Mesenchymal stem cell (in vitro differentiated cells and primary cell): Measurements from ENCODE around the gene SLC24A3.
A peak's percentile ranks its signal among the peaks of the same experiment; 100 is the strongest.

Experiments used
- DNase-seq: peaks from one replicate; pipeline ENCODE4 v3.0.0-alpha.2; 2013
- H2AFZ ChIP-seq: one replicate; pipeline ENCODE4 v1.6.1; 2013; ENCODE audit warnings: low read depth, mild to moderate bottlenecking, control low read depth, inconsistent platforms, low read length, moderate library complexity
- H2AK5ac ChIP-seq: 2 replicates; pipeline ENCODE4 v1.6.1; 2013; ENCODE audit warnings: low read length, moderate library complexity, mild to moderate bottlenecking, inconsistent platforms; ENCODE audit not compliant: severe bottlenecking
- H2BK120ac ChIP-seq: one replicate; pipeline ENCODE4 v1.6.1; 2013; ENCODE audit warnings: low read depth, mild to moderate bottlenecking, inconsistent platforms, low read length, moderate library complexity
- H2BK12ac ChIP-seq, 2 experiments: one replicate each; pipeline ENCODE4 v1.6.1; 2013; ENCODE audit warnings: inconsistent platforms in 2 of 2, low read length in 2 of 2, mild to moderate bottlenecking in 2 of 2, moderate library complexity in 2 of 2, control low read depth in 1 of 2
- H2BK15ac ChIP-seq: one replicate; pipeline ENCODE4 v1.6.1; 2013; ENCODE audit warnings: mild to moderate bottlenecking, low read depth, inconsistent platforms; ENCODE audit not compliant: poor library complexity, severe bottlenecking
- H2BK5ac ChIP-seq: 2 replicates; pipeline ENCODE4 v1.6.1; 2013; ENCODE audit warnings: low read depth, mild to moderate bottlenecking, low read length, control low read depth, inconsistent platforms; ENCODE audit not compliant: poor library complexity, severe bottlenecking
- H3K14ac ChIP-seq, 2 experiments: one replicate each; pipeline ENCODE4 v1.6.1; 2013; ENCODE audit warnings: inconsistent platforms in 2 of 2, low read length in 2 of 2, control low read depth in 1 of 2, mild to moderate bottlenecking in 1 of 2, moderate library complexity in 1 of 2
- H3K18ac ChIP-seq, 2 experiments: one replicate each; pipeline ENCODE4 v1.6.1; 2013; ENCODE audit warnings: inconsistent platforms in 2 of 2, low read length in 2 of 2, control low read depth in 1 of 2, low read depth in 1 of 2, mild to moderate bottlenecking in 1 of 2
- H3K23ac ChIP-seq, 2 experiments: one replicate each; pipeline ENCODE4 v1.6.1; 2013; ENCODE audit warnings: inconsistent platforms in 2 of 2, low read length in 2 of 2, mild to moderate bottlenecking in 2 of 2, moderate library complexity in 2 of 2, control low read depth in 1 of 2
- H3K27ac ChIP-seq: 2 replicates; pipeline ENCODE4 v1.5.1; 2013; ENCODE audit warnings: mild to moderate bottlenecking, moderate library complexity, low read length, control low read depth, inconsistent platforms; ENCODE audit not compliant: poor library complexity, severe bottlenecking
- H3K27me3 ChIP-seq, 2 experiments: 2 replicates each; pipeline versions ENCODE4 v1.6.1 to v1.7.0; 2013; ENCODE audit warnings: low read length in 2 of 2, mild to moderate bottlenecking in 2 of 2, moderate library complexity in 2 of 2, control low read depth in 1 of 2, inconsistent platforms in 1 of 2; ENCODE audit not compliant: control insufficient read depth in 1 of 2, insufficient read depth in 1 of 2
- H3K36me3 ChIP-seq, 2 experiments: 2 replicates each; pipeline versions ENCODE4 v1.6.1 to v1.7.0; 2013; ENCODE audit warnings: low read length in 2 of 2, control low read depth in 1 of 2, inconsistent platforms in 1 of 2, low read depth in 1 of 2, mild to moderate bottlenecking in 1 of 2; ENCODE audit not compliant: insufficient read depth in 2 of 2, control insufficient read depth in 1 of 2
- H3K4ac ChIP-seq, 2 experiments: one replicate each; pipeline ENCODE4 v1.6.1; 2013; ENCODE audit warnings: inconsistent platforms in 2 of 2, low read length in 2 of 2, mild to moderate bottlenecking in 2 of 2, moderate library complexity in 2 of 2, control low read depth in 1 of 2, low read depth in 1 of 2
- H3K4me1 ChIP-seq: 2 replicates; pipeline ENCODE4 v1.6.1; 2013; ENCODE audit warnings: low read depth, low read length, control low read depth; ENCODE audit not compliant: control insufficient read depth, insufficient read depth
- H3K4me2 ChIP-seq: 2 replicates; pipeline ENCODE4 v1.6.1; 2013; ENCODE audit warnings: low read length, mild to moderate bottlenecking, inconsistent platforms; ENCODE audit not compliant: poor library complexity, severe bottlenecking
- H3K4me3 ChIP-seq, 2 experiments: 2 replicates each; pipeline versions ENCODE4 v1.5.1 to v1.7.0; 2013; ENCODE audit warnings: low read length in 2 of 2, mild to moderate bottlenecking in 2 of 2, control low read depth in 1 of 2, low read depth in 1 of 2; ENCODE audit not compliant: insufficient read depth in 1 of 2
- H3K79me1 ChIP-seq: replicated peaks from 2 replicates; pipeline ENCODE4 v1.6.1; 2013; ENCODE audit warnings: mild to moderate bottlenecking, control low read depth, low read length, inconsistent platforms; ENCODE audit not compliant: poor library complexity, severe bottlenecking
- H3K9ac ChIP-seq: 2 replicates; pipeline ENCODE4 v1.7.0; 2013; ENCODE audit warnings: mild to moderate bottlenecking, low read length, moderate library complexity
- H3K9me3 ChIP-seq: 2 replicates; pipeline ENCODE4 v1.7.0; 2013; ENCODE audit warnings: mild to moderate bottlenecking, low read length; ENCODE audit not compliant: control insufficient read depth
- H4K8ac ChIP-seq: one replicate; pipeline ENCODE4 v1.6.1; 2013; ENCODE audit warnings: inconsistent platforms, mild to moderate bottlenecking, low read length, moderate library complexity
- H4K91ac ChIP-seq: one replicate; pipeline ENCODE4 v1.6.1; 2013; ENCODE audit warnings: mild to moderate bottlenecking, low read length, inconsistent platforms
- WGBS: methylation state at CpG from one replicate; pipeline ENCODE4 v1.1.7; 2013; ENCODE audit warnings: mixed read lengths; 5-methylcytosine and 5-hydroxymethylcytosine counted together

The SLC24A3 gene

GRCh38 chr20:19265646-19266374 is 53.4 kb downstream of the SLC24A3 start:
- Histone ChIP-seq H2BK5ac (no peak overlapping the region), H3K27me3 (no peaks in the 10 kb centered on the region), H3K4me3 (no peak overlapping the region), H3K36me3 (no peaks in the 10 kb centered on the region), H2BK120ac (no peak overlapping the region), H3K9me3 (no peaks in the 10 kb centered on the region), H3K4ac (no peak overlapping the region), H4K8ac (no peak overlapping the region), H3K4me1 (no peaks in the 10 kb centered on the region), H3K9ac (no peak overlapping the region), H3K23ac (no peak overlapping the region), H2BK15ac (no peak overlapping the region), H3K14ac (no peak overlapping the region), H3K27ac (no peak overlapping the region), H4K91ac (no peak overlapping the region), H3K79me1 (no peaks in the 10 kb centered on the region), H3K4me2 (no peak overlapping the region), H2AFZ (no peak overlapping the region), H2AK5ac (no peak overlapping the region), H2BK12ac (no peak overlapping the region), H3K18ac (no peak overlapping the region)
- no peak for DNase-seq
- 58% methylated on average over 2 of the region's 3 CpGs for WGBS

DNA sequence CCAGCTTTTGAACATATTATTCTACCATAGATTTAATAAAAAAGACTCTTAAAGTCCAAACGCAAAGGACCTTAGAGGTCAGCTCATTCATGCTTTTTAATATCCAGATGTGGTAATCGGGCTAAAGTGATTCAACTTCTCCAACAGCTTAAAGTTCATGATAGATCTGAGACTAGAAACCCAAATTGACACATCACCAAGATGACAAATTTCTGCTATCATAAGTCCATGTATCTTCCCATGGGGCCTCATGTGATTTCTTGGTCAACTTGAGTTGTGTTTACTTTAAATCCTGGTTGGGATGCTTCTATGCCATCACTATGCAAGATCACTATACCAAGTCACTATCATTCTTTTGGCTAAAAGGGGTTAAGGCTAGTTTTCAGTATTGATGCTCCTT is 56.0 kb downstream of the SLC24A3 start:
- Histone ChIP-seq H3K4me3 (no peak overlapping the region), H2BK12ac (no peak overlapping the region), H2BK15ac (no peak overlapping the region), H3K36me3 (no peaks in the 10 kb centered on the region), H3K18ac (no peak overlapping the region), H3K14ac (no peak overlapping the region), H3K9me3 (no peaks in the 10 kb centered on the region), H3K27ac (no peak overlapping the region), H2BK5ac (no peak overlapping the region), H4K8ac (no peak overlapping the region), H3K4me2 (no peak overlapping the region), H3K27me3 (peaks cover 0 to 4% of the 10 kb centered on the region in 2 experiments), H3K23ac (no peak overlapping the region), H2BK120ac (no peak overlapping the region), H3K4me1 (no peaks in the 10 kb centered on the region), H3K4ac (no peak overlapping the region), H3K79me1 (no peaks in the 10 kb centered on the region), H4K91ac (no peak overlapping the region), H2AFZ (no peak overlapping the region), H2AK5ac (no peak overlapping the region), H3K9ac (no peak overlapping the region)
- no peak for DNase-seq
- WGBS = 88% methylated on average over 2 of the region's 2 CpGs

- Histone ChIP-seq H3K4me2 (no peak overlapping the region), H3K79me1 (no peaks in the 10 kb centered on the region), H3K4me3 (no peak overlapping the region), H3K27me3 (peaks cover 0 to 16% of the 10 kb centered on the region in 2 experiments), H3K4ac (no peak overlapping the region), H3K9ac (no peak overlapping the region), H3K36me3 (no peaks in the 10 kb centered on the region), H2BK12ac (no peak overlapping the region), H4K91ac (no peak overlapping the region), H2BK5ac (no peak overlapping the region), H3K4me1 (no peaks in the 10 kb centered on the region), H2AFZ (no peak overlapping the region), H2BK15ac (no peak overlapping the region), H2AK5ac (no peak overlapping the region), H2BK120ac (no peak overlapping the region), H3K27ac (no peak overlapping the region), H3K9me3 (no peaks in the 10 kb centered on the region), H4K8ac (no peak overlapping the region), H3K18ac (no peak overlapping the region), H3K23ac (no peak overlapping the region), H3K14ac (no peak overlapping the region)
- 40% methylated on average over 8 of the region's 8 CpGs for WGBS
- DNase-seq = peak; percentile 28
These were observed 57.4 kb downstream of the SLC24A3 start for GRCh38 chr20:19269737-19270340.

DNA sequence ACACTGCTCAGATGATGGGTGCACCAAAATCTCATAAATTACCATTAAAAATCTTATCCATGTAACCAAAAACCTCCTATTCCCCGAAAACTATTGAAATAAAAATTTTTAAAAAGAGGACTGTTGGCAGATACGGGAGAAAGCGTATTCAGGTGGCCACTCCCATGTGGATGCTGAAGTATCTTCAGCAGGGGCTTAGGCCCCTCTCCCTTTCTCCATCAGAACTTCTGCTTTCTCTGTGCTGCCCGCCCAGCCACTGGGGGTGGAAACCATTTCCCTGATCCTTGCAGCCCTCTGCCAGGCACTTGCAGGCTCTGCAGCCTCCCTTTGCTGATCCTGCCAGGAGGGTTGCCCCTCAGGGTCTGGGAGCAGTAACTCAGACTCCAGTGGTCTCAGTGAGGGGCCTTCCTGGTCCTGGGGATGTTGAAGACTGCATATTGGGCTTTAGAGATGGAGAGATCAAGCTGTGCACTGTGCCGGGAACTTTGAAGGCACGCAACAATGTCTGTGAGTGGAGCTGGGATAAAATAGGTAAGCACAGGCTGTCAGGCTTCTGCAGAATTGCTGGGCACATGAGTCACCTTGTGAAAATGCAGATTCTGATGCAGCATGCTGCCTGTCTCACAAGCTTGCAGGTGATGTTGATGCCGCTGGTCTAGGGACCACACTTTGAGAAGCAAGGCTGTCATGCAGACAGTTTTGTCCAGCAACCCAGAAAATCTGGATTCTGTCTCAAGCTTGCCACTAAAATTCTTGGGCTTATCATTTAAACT is 59.6 kb downstream of the SLC24A3 start:
- Histone ChIP-seq H3K4ac (no peak overlapping the region), H2BK12ac (no peak overlapping the region), H3K14ac (no peak overlapping the region), H2AFZ (no peak overlapping the region), H4K91ac (no peak overlapping the region), H3K4me3 (no peak overlapping the region), H3K4me2 (no peak overlapping the region), H3K79me1 (no peaks in the 10 kb centered on the region), H3K36me3 (no peaks in the 10 kb centered on the region), H3K27ac (no peak overlapping the region), H2BK120ac (no peak overlapping the region), H3K4me1 (no peaks in the 10 kb centered on the region), H2AK5ac (no peak overlapping the region), H2BK15ac (no peak overlapping the region), H3K18ac (no peak overlapping the region), H3K23ac (no peak overlapping the region), H3K9ac (no peak overlapping the region), H2BK5ac (no peak overlapping the region), H3K27me3 (peaks cover 0 to 26% of the 10 kb centered on the region in 2 experiments), H3K9me3 (no peaks in the 10 kb centered on the region), H4K8ac (peak overlapping the region; percentile 36)
- no peak for DNase-seq
- 93% methylated on average over 7 of the region's 7 CpGs for WGBS
